ENCODE results near the gene CRAT.

CRAT gene

GRCh38 chr9:129058965-129059795 is 51.4 kb downstream of the CRAT start:
- no peak for FAIRE-seq

GRCh38 chr9:129054163-129054851 is 56.3 kb downstream of the CRAT start:
- no peak for FAIRE-seq

- no peak for FAIRE-seq
Observed at GRCh38 chr9:129053020-129053419, 57.6 kb downstream of the CRAT start.

GRCh38 chr9:129052592-129052991 is 58.0 kb downstream of the CRAT start:
- no peak for FAIRE-seq
